GM18907 (cell line): Measurements from ENCODE around the gene BAX.

Experiments
- ATAC-seq: cut with Tn5 transposase; IDR thresholded peaks from one replicate; pipeline ENCODE4 v1.9.1; 2021; ENCODE audit warnings: mild to moderate bottlenecking, moderate library complexity; ENCODE audit not compliant: unreplicated experiment

Gene BAX

GRCh38 chr19:49009828-49010227 is 55.2 kb downstream of the BAX start:
- ATAC-seq, result no peak

- no peak for ATAC-seq
Observed at GRCh38 chr19:49010453-49010852, 55.8 kb downstream of the BAX start.

GRCh38 chr19:49011194-49011593 is 56.5 kb downstream of the BAX start:
- no peak for ATAC-seq
